Spleen (tissue), 7 donors: ENCODE measurements around the gene ITGB2.

Source experiments
- POLR2A ChIP-seq, 3 donors: fragments of 450-650 bp; IDR thresholded peaks; one replicate each; pipeline ENCODE4 v1.5.1; 2017; ENCODE audit warnings: antibody characterized with exemption in 3 of 3, mild to moderate bottlenecking in 1 of 3
- TF ChIP-seq, protein P1 (sequence below), 11 experiments: fragments of 200-600 bp in 7 of 11; fragments of 450-650 bp in 4 of 11; sonication (generic) in 4 of 11; IDR thresholded peaks in 8 of 11; conservative IDR thresholded peaks in 3 of 11; 1 replicate in 7 of 11; 2 replicates in 4 of 11; pipeline versions ENCODE4 v1.4.0 to v1.8.0; 2016 to 2021; ENCODE audit warnings: antibody characterized with exemption in 11 of 11, inconsistent platforms in 4 of 11, mild to moderate bottlenecking in 1 of 11
- donor health status: DM: no; HTN: no; CAD: no; lungs with moderate emphysema.
- donor health status: DM: no; HTN: no; CAD: no.
- donor health status: DM: no; HTN: no; CAD: no.

DNA sequence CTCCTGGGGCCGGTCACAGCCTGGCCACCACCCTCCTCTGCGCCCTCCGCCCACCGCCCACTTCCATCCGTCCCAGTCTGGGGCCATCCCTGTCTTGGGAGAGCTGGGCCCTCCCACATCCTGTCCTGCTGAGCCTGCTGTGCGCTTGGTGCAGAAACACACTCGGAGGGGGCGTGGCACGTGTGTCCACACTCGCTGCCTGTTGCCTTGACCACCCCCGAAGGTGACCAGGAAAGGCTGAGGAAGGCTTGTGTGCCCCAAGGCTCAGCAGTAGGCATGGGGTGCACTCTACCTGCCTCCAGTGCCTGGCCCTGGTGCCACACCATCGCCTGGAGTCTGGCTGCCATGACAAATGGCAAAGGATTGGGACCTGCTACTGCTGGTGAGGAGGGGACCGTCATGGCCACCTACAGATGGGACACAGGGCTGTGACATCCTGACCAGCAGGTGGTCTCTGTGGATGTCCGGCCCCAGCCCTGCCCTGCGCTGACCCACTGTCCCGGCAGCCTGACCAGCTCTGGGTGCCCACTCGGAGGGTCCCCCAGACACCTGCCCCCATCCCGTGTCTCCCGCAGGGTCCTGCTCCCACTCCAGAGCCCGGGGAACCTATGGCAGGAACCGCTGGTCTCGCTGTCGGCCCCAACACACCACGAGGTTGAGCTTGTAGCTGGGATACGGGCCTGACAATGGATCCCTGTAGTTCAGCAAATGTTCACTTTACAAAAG is 24.0 kb downstream of the ITGB2 start:
- TF ChIP-seq, protein P1, sequence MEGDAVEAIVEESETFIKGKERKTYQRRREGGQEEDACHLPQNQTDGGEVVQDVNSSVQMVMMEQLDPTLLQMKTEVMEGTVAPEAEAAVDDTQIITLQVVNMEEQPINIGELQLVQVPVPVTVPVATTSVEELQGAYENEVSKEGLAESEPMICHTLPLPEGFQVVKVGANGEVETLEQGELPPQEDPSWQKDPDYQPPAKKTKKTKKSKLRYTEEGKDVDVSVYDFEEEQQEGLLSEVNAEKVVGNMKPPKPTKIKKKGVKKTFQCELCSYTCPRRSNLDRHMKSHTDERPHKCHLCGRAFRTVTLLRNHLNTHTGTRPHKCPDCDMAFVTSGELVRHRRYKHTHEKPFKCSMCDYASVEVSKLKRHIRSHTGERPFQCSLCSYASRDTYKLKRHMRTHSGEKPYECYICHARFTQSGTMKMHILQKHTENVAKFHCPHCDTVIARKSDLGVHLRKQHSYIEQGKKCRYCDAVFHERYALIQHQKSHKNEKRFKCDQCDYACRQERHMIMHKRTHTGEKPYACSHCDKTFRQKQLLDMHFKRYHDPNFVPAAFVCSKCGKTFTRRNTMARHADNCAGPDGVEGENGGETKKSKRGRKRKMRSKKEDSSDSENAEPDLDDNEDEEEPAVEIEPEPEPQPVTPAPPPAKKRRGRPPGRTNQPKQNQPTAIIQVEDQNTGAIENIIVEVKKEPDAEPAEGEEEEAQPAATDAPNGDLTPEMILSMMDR (IDR thresholded peaks at IDR 0.05 in 8 of 11, conservative IDR thresholded peaks at IDR 0.05 in 3 of 11), result no peak
- TF ChIP-seq POLR2A (IDR thresholded peaks at IDR 0.05), result no peak
